SK-N-SH treated with all-trans-retinoic acid at 6 μM for 48 hours (cell line): Measurements from ENCODE around the gene MYH11.
"Not testable (repeated sequence)": the region's sequence is repeated elsewhere in the genome, so short reads cannot be mapped to it uniquely, and the experiment has no call there.

Experiments
- PATZ1 ChIP-seq: fragments of 250-450 bp; sonication (Bioruptor Pico); IDR thresholded peaks from 2 replicates; pipeline ENCODE4 v1.8.0; 2020; ENCODE audit warnings: mild to moderate bottlenecking, moderate library complexity, borderline replicate concordance
- ZNF565 ChIP-seq: fragments of 450-650 bp; formaldehyde crosslinking; conservative IDR thresholded peaks from 2 replicates; pipeline ENCODE4 v1.5.0; 2020; ENCODE audit warnings: low read depth, mild to moderate bottlenecking, moderate library complexity

DNA sequence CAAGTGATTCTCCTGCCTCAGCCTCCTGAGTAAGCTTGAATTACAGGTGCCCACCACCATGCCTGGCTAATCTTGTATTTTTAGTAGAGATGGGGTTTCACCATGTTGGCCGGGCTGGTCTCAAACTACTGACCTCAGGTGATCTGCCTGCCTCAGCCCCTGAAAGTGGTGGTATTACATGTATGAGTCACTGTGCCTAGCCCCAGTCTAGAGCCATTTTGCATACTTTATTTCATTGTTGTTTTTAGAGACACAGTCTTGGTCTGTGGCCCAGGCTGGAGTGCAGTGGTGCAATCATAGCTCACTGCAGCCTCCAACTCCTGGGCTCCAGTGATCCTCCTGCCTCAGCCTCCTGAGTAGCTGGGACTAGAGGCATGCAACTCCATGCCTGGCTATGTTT is 164.3 kb downstream of the MYH11 start:
- TF ChIP-seq ZNF565; PATZ1 (CRISPR knock-in tag): not testable (repeated sequence)
